CD4-positive, alpha-beta T cell treated with Interleukin-17A for 1 hour (primary cell): ENCODE data around the gene ECHDC3.

ENCODE experiments used
- DNase-seq: peaks from one replicate; pipeline ENCODE4 v3.0.0-alpha.2; 2020

Gene ECHDC3

DNA sequence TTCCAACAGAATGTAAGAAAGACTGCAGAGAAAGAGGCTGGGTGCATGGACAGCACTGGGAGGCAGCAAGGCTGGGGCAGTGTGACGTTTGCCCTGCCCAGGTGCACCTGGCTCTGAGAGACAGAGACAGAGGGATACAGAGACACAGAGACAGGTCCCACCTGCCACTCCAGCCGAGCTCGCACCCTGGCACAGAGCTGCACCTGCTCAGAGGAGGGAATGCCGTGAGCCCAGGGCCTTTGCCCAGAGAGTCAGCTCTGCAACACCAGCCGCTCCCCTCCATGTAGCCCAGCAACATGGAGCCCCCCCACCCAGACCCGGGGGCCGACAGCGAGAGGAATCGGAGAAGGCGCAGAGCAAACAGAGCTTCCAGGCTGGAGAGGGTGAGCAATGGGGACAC, 45.7 kb downstream of the ECHDC3 start:
- no peak for DNase-seq

DNA sequence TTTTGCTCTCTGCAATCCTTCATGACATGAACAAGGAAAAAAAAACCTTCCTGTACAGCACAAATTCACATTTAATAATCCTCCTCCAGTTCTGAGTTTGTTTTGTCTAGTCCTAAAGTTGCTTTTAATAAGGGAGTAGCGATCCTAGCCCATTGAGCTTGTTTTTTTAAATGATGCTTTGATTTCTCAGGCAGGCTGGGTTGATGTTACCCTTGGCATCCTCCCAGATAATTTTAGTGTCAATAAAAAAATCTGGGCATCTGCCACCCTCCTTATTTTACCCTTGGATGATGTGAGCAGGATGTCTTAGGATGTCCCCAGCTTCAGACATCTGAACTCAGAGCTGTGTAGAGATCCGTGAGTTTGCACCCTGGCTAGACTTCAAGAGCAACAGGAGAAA, 47.1 kb downstream of the ECHDC3 start:
- no peak for DNase-seq

DNA sequence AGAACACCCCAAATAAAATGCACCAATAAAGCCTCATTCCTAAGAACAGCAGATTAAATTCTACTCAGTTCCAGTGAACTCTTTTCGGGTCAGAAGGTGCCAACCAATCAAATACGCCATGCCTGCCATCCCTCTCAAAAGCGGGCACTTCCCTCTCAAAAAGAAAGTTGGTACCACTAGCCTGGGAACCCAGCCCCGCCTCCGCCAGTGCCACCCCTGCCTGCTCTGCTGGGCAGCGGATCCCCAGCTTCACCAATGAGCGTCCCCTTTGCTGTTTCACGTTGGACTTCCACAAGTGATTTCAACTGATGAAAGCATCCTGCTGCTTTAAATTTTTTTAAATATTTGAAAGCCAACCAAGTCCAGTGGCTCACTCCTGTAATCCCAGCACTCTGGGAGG, 47.8 kb downstream of the ECHDC3 start:
- no peak for DNase-seq

DNA sequence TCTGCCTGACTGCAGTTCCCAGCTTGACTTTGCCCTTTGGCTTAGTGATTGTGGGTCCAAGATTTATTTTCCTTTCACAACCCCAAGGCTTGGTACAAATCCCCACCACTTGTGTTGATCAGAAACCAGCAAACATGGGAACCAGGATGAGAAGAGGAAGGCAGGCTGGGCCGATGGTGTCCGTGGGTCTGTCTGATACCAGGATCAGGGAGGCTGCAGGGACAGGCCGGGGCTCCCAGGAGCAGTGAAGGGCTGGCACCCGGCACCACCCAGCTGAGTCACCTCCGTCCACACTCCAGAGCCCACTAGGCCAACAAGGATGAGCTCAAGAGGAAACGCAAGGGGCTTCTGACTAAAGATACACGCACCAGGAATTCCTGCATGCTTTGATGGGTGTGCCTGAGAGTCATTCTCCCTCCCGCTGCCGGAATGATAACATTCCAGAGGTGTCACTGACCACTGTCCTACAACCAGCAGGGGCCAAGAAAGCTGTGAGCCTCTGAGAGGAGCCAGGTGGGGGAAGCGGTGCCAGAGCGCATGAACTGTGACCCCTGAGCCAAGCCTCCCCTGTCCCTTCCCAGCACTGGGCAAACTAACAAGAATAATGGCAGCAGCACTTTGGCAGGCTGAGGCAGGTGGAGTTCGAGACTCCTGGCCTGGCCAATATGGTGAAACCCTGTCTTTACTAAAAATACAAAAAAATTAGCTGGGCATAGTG, 51.7 kb downstream of the ECHDC3 start:
- no peak for DNase-seq

DNA sequence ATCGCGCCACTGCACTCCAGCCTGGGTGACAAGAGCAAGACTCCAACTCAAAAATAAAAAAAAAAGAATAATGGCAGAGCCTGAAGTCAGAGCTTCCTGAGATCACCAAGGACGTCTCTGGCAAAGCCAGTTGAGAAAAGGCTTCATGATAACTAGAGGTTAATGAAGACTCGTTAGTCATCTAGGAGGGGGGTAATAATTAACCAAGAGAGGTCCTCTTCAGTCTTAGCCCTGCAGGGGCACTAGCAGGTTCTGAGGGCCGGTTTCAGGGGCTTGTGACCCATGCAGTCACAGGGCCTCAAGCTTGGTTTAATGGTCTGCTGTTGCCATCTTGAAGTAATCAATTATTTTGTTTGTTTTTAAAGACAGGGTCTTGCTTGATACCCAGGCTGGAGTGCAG, 52.4 kb downstream of the ECHDC3 start:
- no peak for DNase-seq

DNA sequence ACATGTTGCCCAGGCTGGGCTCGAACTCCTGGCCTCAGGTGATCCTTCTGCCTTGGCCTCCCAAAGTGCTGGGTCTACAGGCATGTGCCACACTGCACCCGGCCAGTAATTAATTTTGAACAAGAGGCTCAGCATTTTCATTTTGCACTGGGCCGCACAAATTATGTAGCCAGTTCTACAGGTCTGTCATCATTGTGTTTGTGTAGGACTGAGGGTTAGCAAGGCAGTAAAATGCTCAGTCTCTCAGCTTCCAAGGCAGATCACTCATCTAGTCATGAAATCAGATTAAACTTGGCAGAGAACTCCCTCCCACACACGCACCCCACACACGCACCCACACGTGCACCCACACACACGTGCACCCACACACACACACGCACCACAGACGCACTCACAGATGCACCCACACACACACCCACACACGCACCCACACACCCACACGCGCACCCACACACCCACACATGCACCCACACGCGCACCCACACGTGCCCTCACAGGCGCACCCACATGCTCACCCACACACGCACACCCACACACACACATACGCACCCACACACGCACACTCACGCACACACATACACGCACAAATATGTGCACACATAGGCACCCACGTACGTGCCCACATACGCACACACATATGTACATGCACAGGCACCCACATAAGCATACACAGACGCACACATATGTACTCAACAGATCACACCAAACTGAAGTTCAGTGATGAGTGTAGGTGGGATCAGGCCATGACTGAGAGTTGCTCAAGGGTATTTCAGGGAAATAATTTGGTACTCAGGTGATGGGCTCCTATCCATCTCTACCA, 53.1 kb downstream of the ECHDC3 start:
- DNase-seq, result no peak

DNA sequence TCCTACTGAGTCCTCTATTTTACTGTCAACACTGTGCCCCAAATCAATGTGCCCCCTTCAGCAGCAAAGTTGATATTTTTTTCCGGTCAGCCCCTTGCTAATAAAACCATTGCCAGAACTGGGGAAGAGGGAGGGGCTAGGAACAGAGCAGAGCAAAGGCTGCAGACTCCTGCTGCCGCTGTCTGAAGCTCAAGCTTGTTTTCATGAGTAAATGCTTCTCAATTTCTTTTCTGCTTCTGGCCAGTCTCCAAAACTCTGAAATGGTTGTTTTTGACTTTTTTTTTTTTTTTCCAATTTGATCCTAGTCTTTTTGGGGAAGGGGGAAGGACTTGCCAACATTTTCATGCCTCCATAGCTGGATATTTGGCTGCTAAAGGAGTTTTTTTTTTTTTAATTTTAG, 54.3 kb downstream of the ECHDC3 start:
- DNase-seq, result no peak

DNA sequence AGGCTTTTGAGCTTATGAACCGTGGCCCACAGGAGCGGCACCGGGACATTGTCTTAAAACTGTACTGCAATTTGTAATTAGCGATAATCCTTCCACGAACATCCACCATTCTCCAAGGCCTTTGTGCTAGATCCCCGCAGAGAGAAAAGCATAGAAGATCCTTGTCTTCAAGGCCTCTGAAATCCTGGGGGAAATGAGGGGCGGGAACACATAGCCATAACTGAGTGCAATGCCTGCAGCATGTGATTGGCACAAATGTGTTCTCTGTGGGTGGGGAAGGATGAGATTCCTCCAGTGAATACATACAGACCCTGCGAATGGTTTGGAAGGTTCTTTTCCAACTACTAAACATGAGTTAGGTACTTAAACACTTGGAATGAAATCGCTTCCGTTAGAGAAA, 55.1 kb downstream of the ECHDC3 start:
- no peak for DNase-seq

DNA sequence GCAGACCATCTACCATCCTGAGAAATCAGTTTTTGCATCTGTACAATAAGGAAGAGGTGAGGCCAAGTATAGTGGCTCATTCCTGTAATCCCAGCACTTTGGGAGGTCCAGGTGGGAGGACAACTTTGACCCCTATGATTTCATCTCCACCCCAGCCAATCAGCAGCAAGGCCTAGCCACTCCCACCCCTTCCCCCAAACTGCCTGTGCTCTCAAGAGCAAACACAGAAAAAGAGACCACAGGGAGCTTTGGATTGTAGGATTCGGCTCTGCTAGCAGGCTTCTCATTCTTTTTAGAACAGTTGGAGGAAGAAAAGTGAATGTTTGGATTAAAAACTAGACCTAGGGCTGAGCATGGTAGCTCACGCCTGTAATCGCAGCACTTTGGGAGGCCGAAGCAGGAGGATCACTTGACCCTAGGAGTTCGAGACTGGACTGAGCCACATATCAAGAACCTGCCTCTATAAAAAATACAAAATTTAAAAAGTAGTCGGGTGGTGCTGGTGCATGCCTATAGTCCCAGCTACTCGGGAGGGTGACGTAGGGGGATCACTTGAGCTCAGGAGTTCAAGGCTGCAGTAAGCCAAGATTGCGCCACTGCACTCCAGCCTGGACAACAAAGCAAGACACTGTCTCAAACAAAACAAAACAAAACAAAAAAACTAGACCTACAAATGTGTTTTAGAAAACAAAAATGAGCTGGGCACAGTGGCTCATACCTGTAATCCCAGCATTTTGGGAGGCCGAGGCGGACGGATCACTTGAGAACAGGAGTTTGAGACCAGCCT, 55.9 kb downstream of the ECHDC3 start:
- no peak for DNase-seq

DNA sequence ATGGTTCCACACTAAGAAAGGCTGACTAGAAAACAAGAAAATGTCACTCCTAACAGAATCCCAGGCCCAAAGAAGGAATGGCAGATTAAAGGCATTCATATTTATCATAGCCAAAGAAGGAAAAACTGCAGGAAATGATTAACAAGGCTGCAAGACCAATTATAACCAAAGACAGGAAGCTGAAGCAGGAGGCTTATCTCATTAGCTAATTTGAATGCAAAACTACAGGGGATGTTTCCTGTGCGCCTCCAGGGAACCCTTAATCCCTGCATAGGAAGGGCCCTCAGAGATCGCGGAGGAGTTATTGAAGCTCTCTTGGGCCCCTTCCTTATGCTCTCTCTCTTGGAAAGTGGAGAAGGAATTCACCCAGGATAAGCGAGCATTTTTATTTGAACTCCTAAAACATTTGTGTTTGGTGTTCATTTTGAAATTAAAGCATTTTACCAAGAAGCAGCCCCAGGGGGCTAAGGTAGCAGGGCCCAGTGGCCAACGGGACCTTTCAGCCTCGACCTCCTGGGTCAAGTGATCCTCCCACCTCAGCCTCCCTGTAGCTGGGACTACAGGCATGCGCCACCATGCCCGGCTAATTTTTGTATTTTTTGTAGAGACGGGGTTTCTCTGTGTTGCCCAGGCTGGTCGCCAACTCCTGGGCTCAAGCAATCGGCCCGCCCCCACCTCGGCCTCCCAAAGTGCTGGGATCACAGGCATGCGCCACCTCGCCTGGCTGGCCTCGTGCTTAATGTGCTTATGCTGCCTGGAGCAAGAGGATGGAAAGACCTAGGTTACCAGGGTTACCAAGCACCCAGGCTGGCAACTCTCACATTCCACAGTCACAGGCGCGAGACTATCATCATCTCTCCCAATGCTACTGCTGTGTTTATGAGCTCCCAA, 56.9 kb downstream of the ECHDC3 start:
- DNase-seq, result no peak

DNA sequence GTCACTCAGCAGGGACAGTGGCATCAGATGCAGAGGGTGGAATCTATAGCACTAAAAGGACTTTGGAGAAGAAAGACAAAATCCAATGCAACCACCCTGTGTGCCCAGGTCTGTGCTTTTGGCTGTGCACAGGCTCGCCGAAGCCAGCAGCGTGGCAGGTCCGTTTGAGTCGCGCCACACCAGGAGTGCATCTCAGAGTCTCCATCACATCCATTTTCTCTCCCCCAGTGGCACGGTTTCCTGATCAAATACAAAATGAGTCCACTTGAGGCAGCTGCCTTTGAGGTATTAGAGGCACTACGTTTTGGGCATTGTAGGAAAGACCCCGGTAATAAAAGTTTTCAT, 57.5 kb downstream of the ECHDC3 start:
- DNase-seq, result no peak

DNA sequence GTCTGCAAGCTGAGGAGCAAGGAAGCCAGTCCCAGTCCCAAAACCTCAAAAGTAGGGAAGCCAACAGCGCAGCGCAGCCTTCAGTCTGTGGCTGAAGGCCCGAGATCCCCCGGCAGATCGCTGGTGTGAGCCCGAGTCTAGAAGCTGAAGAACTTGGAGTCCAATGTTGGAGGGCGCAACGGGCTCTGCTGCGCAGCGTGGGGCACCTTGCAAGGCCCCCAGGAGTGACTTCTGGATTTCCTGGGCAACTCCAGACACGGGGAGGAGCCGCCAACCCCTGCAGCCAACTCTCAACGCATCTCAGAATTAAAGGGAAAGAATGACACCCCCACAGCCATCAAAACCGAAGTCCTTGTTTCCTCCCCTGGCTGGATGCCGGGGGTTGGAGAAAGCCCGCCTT, 62.2 kb downstream of the ECHDC3 start:
- no peak for DNase-seq

DNA sequence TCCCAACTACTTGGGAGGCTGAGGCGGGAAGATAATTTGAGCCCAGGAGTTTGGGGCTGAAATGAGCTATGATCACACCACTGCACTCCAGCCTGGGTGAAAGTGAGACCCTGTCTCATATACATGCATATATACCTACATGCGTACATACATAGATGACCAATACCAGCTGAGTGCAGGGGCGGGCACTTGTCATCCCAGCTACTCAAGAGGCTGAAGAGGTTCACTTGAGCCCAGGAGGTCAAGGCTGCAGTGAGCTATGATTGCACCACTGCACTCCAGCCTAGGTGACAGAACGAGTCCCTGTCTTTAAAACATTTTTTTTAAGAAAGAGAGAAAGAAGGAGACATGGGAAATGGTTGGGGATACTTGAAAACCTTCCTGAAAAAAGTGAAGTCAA, 63.6 kb downstream of the ECHDC3 start:
- DNase-seq, result no peak

DNA sequence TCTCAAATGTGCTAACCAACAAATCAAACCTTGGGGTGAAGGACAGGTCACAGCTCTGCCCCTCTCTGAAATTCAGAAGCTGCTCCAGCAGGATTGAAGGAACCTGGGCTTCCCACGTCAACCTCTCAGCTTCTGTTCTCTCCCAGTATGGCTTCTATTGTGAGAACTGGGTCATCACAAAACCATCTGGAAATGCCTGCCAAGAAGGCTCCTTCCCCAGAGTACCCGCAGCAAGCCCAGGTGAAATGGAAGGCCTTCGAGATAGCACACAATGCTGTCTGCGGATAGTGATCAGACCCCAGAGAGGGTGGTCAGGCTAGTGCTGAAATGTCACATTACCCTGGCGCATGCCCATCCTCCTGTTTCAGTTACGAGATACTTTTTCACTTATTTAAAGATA, 64.5 kb downstream of the ECHDC3 start:
- DNase-seq, result no peak

DNA sequence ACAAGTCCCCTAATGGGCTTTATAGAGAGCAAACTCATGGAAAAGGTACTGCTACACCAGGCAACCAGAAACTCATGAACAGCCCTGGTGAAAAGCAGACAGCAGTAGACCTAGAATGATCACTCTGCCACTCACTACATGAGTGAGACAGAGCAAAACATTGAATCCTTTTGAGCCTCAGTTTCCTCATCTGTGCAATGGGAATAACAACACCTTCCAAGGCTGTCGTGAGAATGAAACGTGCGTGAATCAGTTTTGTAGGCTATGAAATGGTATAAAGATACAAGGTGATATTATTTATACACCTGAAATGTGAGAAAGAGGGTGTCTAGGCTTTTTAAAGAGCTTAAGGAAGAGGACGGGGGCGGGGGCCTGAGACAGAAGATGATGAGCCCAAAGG, 66.6 kb downstream of the ECHDC3 start:
- no peak for DNase-seq

DNA sequence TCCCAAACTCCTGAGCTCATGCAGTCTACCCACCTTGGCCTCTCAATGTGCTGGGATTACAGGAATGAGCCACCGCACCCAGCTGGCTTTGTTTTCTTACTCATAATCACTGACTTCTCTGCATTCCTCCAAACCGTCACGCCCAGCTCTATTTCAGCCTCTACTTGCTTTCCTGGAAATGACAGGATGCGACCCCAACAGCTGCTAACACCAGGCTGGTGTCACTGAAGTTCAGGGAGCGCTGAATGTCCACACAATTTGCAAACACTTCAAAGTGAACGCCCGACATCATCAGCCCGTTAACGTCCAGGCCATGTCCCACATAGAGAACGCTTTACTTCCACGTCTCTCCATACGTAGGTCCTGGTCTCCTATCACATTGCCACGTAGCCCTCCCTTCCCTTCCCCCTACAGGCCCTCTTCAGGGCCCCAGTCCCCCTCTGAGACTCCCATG, 68.2 kb downstream of the ECHDC3 start:
- DNase-seq, result no peak

DNA sequence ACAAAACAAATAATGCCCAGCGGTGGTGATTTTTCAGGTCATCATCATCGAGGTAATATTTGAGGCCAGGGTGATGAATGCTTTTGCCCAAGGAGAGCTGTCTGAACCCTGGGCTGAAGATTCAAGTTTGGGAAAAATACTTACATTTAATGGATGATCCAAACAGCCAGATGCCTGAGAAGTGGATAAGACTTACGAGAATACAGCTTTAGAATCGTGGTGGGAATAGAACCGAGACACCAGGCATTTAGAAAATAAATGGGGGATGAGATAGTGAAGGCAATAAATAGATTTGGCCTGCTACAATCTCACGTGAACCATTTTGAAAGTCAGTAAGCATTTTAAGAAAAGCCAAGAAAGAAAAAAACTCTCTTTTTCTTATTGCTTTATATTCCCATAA, 68.8 kb downstream of the ECHDC3 start:
- no peak for DNase-seq

DNA sequence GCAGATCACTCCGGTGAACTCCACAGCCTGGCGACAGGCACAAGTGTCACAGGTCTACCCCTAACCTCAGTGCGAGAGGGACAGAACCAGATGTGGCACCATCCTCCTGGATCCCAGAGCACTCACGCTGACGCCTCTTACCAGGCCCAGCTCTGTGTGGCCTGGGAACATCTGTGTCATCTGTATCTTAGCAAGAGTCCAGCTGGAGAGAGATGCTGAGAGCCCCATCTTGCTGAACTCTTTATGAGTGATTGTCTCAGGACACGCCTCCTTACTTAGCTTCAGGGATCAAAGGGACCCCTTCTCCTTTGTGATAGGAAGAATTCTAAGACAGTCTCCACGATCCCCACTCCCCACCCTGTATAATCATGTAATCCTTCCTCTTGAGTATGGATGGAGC, 71.0 kb downstream of the ECHDC3 start:
- DNase-seq, result no peak
